SU-DHL-6 (cell line): Measurements from ENCODE around the gene ZCCHC12.

Source experiments
- EZH2phosphoT487 ChIP-seq: fragments of 200-600 bp; sonication (generic), shearing (Covaris generic); conservative IDR thresholded peaks from 2 replicates; pipeline ENCODE4 v1.6.1; 2018; ENCODE audit warnings: mild to moderate bottlenecking, antibody characterized with exemption, low read length, moderate library complexity, mixed read lengths
- TF ChIP-seq, protein P1 (sequence below): fragments of 200-600 bp; sonication (generic); IDR thresholded peaks from one replicate; pipeline ENCODE4 v1.5.1; 2017; ENCODE audit warnings: antibody characterized with exemption, mild to moderate bottlenecking, low read length, moderate library complexity; ENCODE audit not compliant: insufficient read depth, poor library complexity, severe bottlenecking

DNA sequence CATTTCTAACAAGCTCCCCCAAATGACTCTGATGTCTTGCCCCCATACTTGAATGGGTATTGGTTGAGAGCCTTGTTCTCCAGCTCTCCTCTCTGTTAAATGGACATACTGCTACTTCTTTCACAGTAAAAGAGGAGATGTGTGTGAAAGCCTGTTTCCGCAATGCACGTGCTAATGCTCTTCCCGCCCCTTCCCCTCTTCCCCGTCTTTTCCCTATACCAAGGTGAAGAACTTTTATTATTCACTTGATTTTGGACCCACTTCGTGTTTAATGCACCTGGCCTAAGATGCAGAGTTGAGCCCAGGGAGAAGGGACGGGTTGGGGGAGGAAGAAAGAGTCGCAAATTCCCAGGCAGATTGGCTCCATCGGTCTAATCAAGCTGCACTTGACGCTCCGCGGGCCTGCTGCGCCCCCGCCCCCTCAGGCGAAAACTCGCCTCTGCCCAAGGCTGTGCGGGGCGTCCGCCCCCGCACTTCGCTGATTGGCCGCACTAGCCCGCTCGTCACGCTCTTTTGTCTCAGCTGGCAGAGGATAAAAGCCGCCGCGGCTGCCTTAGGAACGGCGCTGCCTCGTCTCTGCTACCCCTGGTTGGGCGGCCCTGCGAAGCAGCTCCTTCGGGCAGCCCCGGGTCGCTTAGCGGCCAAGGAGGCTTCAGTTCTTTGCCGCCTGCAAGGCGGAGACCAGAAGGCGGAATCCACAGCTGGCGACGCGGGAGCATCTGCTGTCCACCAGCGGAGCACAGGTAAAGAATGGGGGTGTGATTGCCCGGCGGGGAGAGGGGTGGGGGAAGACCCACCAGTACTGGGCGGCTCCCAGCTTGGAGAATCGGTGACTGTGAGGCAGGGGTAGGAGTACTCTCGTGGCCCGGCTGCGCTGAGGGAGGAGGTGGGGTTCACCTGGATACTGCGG lies at the start of gene ZCCHC12:
- TF ChIP-seq, protein P1, sequence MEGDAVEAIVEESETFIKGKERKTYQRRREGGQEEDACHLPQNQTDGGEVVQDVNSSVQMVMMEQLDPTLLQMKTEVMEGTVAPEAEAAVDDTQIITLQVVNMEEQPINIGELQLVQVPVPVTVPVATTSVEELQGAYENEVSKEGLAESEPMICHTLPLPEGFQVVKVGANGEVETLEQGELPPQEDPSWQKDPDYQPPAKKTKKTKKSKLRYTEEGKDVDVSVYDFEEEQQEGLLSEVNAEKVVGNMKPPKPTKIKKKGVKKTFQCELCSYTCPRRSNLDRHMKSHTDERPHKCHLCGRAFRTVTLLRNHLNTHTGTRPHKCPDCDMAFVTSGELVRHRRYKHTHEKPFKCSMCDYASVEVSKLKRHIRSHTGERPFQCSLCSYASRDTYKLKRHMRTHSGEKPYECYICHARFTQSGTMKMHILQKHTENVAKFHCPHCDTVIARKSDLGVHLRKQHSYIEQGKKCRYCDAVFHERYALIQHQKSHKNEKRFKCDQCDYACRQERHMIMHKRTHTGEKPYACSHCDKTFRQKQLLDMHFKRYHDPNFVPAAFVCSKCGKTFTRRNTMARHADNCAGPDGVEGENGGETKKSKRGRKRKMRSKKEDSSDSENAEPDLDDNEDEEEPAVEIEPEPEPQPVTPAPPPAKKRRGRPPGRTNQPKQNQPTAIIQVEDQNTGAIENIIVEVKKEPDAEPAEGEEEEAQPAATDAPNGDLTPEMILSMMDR = no peak
- no peak for TF ChIP-seq EZH2phosphoT487
